Upper lobe of left lung (tissue), 4 donors: ENCODE results near the gene TLDC2.

Experiments used
- POLR2AphosphoS5 ChIP-seq, 2 donors: sonication (generic); formaldehyde crosslinking; IDR thresholded peaks; one replicate each; pipeline ENCODE4 v1.5.1; 2017; ENCODE audit warnings: antibody characterized with exemption in 2 of 2
- TF ChIP-seq, protein P1 (sequence below), 6 experiments: fragments of 450-650 bp in 4 of 6; fragments of 200-600 bp in 2 of 6; sonication (generic) in 2 of 6; IDR thresholded peaks; one replicate each; pipeline ENCODE4 v1.5.1; 2016 to 2019; ENCODE audit warnings: antibody characterized with exemption in 6 of 6

GRCh38 chr20:36873498-36874189 is 2.3 kb upstream of the TLDC2 start:
- TF ChIP-seq POLR2AphosphoS5 (IDR thresholded peaks at IDR 0.05), result no peak
- TF ChIP-seq, protein P1, sequence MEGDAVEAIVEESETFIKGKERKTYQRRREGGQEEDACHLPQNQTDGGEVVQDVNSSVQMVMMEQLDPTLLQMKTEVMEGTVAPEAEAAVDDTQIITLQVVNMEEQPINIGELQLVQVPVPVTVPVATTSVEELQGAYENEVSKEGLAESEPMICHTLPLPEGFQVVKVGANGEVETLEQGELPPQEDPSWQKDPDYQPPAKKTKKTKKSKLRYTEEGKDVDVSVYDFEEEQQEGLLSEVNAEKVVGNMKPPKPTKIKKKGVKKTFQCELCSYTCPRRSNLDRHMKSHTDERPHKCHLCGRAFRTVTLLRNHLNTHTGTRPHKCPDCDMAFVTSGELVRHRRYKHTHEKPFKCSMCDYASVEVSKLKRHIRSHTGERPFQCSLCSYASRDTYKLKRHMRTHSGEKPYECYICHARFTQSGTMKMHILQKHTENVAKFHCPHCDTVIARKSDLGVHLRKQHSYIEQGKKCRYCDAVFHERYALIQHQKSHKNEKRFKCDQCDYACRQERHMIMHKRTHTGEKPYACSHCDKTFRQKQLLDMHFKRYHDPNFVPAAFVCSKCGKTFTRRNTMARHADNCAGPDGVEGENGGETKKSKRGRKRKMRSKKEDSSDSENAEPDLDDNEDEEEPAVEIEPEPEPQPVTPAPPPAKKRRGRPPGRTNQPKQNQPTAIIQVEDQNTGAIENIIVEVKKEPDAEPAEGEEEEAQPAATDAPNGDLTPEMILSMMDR (IDR thresholded peaks at IDR 0.05), result no peak
